ENCODE measurements around the gene ZNF19.

ZNF19 gene

DNA sequence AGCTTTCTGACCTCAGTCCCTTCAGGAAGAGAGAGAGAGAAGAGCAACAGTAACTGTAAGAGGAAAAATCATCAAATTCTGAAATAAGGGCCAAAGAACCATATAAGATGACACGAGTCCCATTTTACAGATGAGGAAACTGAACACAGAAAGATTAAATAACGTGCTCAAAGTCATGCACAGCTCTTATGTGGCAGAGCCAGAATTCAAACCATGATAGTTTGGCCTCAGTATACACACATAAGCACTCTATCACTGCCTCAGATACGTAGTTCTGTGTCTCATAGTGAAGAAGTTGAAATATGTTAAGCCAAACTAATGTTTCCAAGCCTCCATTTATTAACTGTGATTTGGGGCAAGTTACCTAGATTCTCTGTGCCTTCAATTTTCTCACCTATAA lies 1.9 kb upstream of the ZNF19 start:
- Histone ChIP-seq H3K9ac (no peak overlapping the region), H3K36me3 (no peaks in the 10 kb centered on the region)
- TF ChIP-seq Cebpa-rat (IDR thresholded peaks at IDR 0.05): no peak

DNA sequence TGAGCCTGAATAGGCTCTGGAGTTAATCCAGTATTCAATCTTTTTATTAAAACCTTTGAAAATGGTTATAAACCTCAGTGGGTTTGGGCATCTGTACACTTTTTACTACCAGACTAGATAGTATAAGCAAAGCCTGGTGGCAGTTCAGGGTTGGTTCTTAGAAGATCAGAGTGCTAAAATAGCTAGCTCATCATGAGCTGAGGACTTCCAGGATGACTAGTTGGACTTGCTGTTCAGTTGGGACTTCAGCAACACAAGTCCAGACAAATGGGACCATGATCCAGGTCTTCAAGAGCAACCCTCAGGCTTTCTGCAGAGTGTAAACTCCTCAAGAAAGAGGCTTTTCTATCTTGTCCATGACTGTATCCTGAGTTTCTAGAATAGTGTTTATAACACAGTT lies 1.2 kb upstream of the ZNF19 start:
- Histone ChIP-seq H3K36me3 (no peaks in the 10 kb centered on the region), H3K4me3 (no peak overlapping the region), H3K27ac (no peak overlapping the region), H3K4me1 (peaks cover under 1% of the 10 kb centered on the region; the same call in 1 of the 2 replicates), H3K4me2 (no peak overlapping the region), H4K20me1 (no peaks in the 10 kb centered on the region), H3K27me3 (no peaks in the 10 kb centered on the region), H3K9ac (no peak overlapping the region), H3K9me3 (no peaks in the 10 kb centered on the region)
- no peak for TF ChIP-seq Cebpa-rat (IDR thresholded peaks at IDR 0.05)

More for the DNA sequence above, 1.9 kb upstream of the ZNF19 start:
- Histone ChIP-seq H4K20me1 (no peaks in the 10 kb centered on the region), H3K4me2 (no peak overlapping the region), H3K9me3 (no peaks in the 10 kb centered on the region), H3K27me3 (no peaks in the 10 kb centered on the region), H3K4me1 (no peaks in the 10 kb centered on the region), H3K27ac (no peak overlapping the region), H3K4me3 (no peak overlapping the region)

DNA sequence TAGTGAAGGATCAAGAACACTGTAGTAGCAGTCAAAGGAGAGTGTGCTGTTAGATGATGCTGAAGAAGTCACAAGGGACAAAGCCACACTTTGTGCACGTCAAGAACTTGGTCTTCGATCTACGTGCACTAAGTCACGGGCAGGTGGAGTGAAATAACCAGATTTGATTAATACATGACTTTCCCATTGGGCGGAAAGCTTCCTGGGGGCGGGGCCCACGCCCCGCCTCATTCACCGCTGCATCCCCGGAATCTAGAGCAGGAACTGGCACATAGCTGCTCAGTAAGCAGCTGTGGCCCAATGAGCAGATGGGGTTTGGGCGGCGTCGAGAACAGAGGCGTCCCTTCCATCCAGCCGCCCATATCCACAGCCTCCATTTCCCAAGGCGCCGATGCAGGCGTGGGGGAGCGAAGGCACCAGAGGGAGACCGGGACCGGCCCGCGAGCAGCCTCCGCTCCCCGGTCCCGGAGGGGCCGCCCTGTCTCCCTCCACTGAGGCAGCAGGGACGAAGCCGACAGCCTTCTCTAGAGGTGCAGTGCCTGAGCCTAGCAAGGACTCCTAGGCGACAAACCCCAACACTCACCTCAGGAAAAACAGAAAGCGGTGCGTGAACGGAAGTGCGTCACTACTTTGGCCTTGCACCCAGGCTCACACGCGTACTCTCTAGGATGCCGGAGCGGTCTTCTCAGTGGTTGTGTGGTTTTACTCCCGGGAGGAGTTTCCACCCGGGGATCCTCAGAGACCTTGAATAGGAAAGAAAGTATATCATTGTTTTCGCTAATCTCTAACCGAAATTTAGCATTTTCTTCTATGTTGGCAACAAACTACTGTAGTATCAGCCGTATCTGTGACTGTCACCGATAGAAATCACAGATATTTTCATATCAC lies 4.9 kb downstream of the ZNF19 start:
- no peaks in the 10 kb centered on the region for H3K27me3 ChIP-seq
- peak overlapping the region; percentile 84 for H3K9ac ChIP-seq
- H3K36me3 ChIP-seq: no peaks in the 10 kb centered on the region
- peak overlapping the region; percentile 90 for H3K4me3 ChIP-seq
- H4K20me1 ChIP-seq: no peaks in the 10 kb centered on the region
- H3K4me1 ChIP-seq: peaks cover 32% of the 10 kb centered on the region
- H3K9me3 ChIP-seq: no peaks in the 10 kb centered on the region
- no peak for TF ChIP-seq Cebpa-rat (IDR thresholded peaks at IDR 0.05)
- H3K4me2 ChIP-seq: peak overlapping the region; percentile 72
- peak overlapping the region; percentile 82 for H3K27ac ChIP-seq

DNA sequence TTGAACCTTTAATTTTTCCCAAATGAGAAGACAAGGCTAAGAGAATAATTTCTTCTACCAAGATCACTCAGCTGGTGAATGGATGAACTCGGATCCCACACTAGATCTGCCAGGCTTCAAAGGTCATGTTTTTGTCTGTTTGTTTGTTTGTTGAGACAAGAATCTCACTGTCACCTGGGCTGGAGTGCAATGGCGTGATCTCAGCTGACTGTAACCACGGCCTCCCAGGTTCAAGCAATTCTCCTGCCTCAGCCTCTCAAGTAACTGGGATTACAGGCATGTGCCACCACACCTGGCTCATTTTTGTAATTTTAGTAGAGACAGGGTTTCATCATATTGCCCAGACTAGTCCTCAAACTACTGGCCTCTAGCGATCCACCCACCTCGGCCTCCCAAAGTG lies 6.6 kb downstream of the ZNF19 start:
- Histone ChIP-seq H3K9me3 (no peaks in the 10 kb centered on the region), H3K36me3 (peaks cover 13% of the 10 kb centered on the region), H3K4me1 (peaks cover 32% of the 10 kb centered on the region), H3K9ac (no peak overlapping the region), H3K4me2 (no peak overlapping the region), H3K27ac (no peak overlapping the region), H3K27me3 (no peaks in the 10 kb centered on the region), H4K20me1 (no peaks in the 10 kb centered on the region), H3K4me3 (no peak overlapping the region)
- no peak for TF ChIP-seq Cebpa-rat (IDR thresholded peaks at IDR 0.05)

DNA sequence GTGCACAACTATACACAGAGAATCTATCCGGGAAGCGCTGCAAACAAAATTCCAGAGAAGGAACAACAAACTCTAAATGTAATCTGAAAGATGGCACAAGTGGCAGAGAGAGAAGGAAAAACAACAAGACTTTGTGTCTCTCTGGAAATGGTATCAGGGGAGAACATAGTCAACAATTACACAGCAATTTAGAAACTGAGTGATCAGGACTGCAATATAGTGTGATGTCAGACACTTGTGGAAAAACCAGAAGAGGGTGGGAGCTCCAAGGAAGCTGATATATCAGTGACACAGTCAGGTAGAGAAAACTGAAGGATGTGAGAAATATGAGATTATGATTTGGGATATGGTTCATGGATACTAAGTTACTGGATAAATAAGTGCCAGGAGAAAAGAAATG lies 8.2 kb downstream of the ZNF19 start:
- H3K4me2 ChIP-seq: no peak overlapping the region; the same call in 1 of the 2 replicates
- H3K9ac ChIP-seq: no peak overlapping the region
- peaks cover 32% of the 10 kb centered on the region for H3K4me1 ChIP-seq
- no peaks in the 10 kb centered on the region for H3K9me3 ChIP-seq
- TF ChIP-seq Cebpa-rat (IDR thresholded peaks at IDR 0.05): no peak
- no peak overlapping the region for H3K27ac ChIP-seq
- no peak overlapping the region for H3K4me3 ChIP-seq
- H3K36me3 ChIP-seq: peaks cover 28% of the 10 kb centered on the region
- H4K20me1 ChIP-seq: no peaks in the 10 kb centered on the region
- no peaks in the 10 kb centered on the region for H3K27me3 ChIP-seq

DNA sequence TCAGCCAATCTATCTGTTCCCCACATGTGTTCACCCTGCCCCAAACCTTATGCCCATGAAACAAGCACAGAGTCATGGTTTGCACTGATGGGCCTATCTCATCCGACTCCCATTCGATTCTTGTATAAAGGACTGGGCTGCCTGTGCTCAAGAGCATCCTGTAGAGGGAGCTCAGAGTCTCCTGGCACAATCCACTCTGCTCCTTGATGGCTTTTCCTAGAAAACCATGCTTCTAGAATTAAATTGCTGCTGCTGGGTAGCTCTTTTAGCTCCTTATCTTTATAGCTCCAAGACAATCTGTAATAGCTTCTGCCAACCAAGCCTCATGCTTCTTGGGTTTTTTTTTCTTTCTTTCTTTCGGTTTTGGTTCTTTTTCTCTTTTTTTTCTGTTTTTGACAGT lies 9.7 kb downstream of the ZNF19 start:
- no peaks in the 10 kb centered on the region for H3K9me3 ChIP-seq
- H3K9ac ChIP-seq: no peak overlapping the region
- TF ChIP-seq Cebpa-rat (IDR thresholded peaks at IDR 0.05): no peak
- H3K36me3 ChIP-seq: peaks cover 38% of the 10 kb centered on the region
- no peaks in the 10 kb centered on the region for H4K20me1 ChIP-seq
- no peak overlapping the region for H3K4me3 ChIP-seq
- H3K27ac ChIP-seq: no peak overlapping the region
- no peaks in the 10 kb centered on the region for H3K27me3 ChIP-seq
- H3K4me2 ChIP-seq: no peak overlapping the region
- peaks cover 25% of the 10 kb centered on the region for H3K4me1 ChIP-seq

DNA sequence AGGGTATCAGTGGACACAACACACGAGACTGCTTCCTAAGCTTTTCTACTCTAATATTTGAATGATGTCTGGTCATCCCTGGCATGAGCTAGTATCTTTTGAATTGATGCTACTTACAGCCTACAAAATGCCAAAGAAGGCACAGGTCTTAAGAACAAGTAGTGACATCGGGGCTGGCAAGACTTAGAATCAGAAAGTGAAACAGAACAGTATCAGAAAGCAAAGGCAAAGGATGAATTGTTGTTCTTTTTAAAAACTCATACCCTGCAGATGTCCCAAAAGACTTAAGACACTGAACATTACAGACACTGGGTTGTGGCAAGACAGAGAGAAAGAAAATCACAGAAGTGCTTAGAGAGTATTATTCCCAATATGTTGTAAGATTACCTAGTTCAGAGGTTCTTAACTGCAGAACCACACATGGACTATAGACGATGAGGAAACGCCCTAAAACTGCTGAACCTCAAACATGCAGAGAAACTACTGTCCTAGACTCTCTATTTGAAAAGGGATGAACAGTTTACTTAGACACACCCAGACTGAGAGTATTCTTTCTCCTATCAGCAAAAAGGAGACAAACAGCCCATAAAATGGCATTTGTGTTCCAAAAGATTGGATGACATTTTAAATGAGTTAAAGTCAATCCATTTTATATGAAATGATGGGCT lies 12.5 kb downstream of the ZNF19 start:
- Histone ChIP-seq H3K4me2 (no peak overlapping the region), H3K4me3 (no peak overlapping the region), H4K20me1 (no peaks in the 10 kb centered on the region), H3K9me3 (no peaks in the 10 kb centered on the region), H3K27me3 (no peaks in the 10 kb centered on the region), H3K9ac (no peak overlapping the region), H3K4me1 (peaks cover 4% of the 10 kb centered on the region; the same call in 1 of the 2 replicates), H3K36me3 (peaks cover 38% of the 10 kb centered on the region), H3K27ac (no peak overlapping the region)
- TF ChIP-seq Cebpa-rat (IDR thresholded peaks at IDR 0.05): no peak

DNA sequence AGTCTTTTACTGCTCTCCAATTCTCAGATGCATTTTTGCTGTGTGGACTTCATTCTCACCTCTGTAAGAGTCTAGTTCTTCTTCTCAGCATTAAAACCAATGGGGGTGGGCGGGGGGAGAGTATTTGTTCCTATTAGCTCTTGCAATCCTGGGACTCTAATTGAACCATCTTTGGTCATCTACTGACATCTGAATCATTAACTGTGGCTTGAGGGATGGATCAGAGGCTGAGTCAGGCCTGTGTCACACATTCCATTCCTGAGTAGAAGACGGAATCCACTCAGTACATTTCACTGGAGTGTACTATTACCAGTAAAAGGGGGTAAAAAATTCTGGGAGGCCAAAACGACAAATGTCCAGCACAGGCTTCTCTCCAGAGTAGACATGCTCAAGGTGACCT lies 14.3 kb downstream of the ZNF19 start:
- H3K9ac ChIP-seq: no peak overlapping the region
- no peak overlapping the region for H3K4me2 ChIP-seq
- no peak overlapping the region for H3K27ac ChIP-seq
- H4K20me1 ChIP-seq: no peaks in the 10 kb centered on the region
- H3K27me3 ChIP-seq: no peaks in the 10 kb centered on the region
- H3K4me1 ChIP-seq: no peaks in the 10 kb centered on the region
- no peak for TF ChIP-seq Cebpa-rat (IDR thresholded peaks at IDR 0.05)
- H3K4me3 ChIP-seq: no peak overlapping the region
- peaks cover 38% of the 10 kb centered on the region for H3K36me3 ChIP-seq
- H3K9me3 ChIP-seq: no peaks in the 10 kb centered on the region

DNA sequence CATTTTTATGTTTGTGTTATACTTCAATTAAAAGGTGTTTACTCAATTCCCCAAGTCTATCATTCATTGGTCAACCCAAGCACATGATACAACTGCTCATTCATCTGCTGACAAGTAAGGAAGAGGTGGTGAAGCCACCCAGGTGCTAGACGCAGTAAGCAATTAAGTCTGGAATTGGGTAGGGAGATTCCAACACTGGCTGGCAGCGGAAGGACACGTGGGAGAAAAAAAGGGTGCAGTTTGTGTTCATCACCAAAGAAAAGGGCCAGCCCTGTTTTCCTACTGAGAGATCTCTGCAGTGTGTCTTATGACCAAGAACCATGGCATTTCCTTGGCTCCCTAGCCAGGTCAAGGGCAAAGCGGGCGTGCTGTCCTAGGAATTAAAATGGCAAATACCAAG lies 15.2 kb downstream of the ZNF19 start:
- H3K36me3 ChIP-seq: peaks cover 38% of the 10 kb centered on the region
- no peak overlapping the region for H3K27ac ChIP-seq
- no peaks in the 10 kb centered on the region for H3K9me3 ChIP-seq
- no peak overlapping the region for H3K4me3 ChIP-seq
- H3K4me1 ChIP-seq: no peaks in the 10 kb centered on the region
- no peaks in the 10 kb centered on the region for H4K20me1 ChIP-seq
- no peak for TF ChIP-seq Cebpa-rat (IDR thresholded peaks at IDR 0.05)
- no peak overlapping the region for H3K4me2 ChIP-seq
- H3K27me3 ChIP-seq: no peaks in the 10 kb centered on the region
- H3K9ac ChIP-seq: no peak overlapping the region

DNA sequence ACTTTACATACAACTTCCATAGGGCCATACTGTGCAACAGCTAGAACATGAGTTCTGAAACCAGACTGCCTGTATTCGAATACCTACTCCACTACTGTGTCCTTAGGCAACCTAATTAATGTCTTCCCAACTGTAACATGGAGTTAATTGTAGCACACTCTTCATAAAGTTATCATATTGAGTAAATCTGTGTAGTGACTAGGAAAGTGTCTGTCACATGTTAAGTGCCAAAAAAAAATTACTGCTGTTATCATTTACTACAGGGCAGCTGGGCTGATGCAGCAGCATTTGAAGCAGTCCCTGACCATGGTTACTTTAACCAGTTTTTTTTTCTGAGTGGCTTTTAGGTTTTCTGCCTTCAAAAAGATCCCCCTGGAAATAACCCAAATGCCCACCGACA lies 16.2 kb downstream of the ZNF19 start:
- H3K27ac ChIP-seq: no peak overlapping the region
- TF ChIP-seq Cebpa-rat (IDR thresholded peaks at IDR 0.05): no peak
- H3K4me2 ChIP-seq: no peak overlapping the region
- H3K9me3 ChIP-seq: no peaks in the 10 kb centered on the region
- no peaks in the 10 kb centered on the region for H3K4me1 ChIP-seq
- H3K27me3 ChIP-seq: no peaks in the 10 kb centered on the region
- no peak overlapping the region for H3K9ac ChIP-seq
- H3K36me3 ChIP-seq: peaks cover 28% of the 10 kb centered on the region
- no peak overlapping the region for H3K4me3 ChIP-seq
- no peaks in the 10 kb centered on the region for H4K20me1 ChIP-seq
